ENCODE data around the gene TEX11. TPM values are rescaled to one million over a fixed set of nuclear protein-coding genes. Genes with fewer than 3 reads are reported as not detected.

TEX11 gene
- total and polyA plus RNA-seq, 2 of the 13 experiments (the other 11 are each of a cell fraction or from before 2014, with no cell fraction given): not detected

DNA sequence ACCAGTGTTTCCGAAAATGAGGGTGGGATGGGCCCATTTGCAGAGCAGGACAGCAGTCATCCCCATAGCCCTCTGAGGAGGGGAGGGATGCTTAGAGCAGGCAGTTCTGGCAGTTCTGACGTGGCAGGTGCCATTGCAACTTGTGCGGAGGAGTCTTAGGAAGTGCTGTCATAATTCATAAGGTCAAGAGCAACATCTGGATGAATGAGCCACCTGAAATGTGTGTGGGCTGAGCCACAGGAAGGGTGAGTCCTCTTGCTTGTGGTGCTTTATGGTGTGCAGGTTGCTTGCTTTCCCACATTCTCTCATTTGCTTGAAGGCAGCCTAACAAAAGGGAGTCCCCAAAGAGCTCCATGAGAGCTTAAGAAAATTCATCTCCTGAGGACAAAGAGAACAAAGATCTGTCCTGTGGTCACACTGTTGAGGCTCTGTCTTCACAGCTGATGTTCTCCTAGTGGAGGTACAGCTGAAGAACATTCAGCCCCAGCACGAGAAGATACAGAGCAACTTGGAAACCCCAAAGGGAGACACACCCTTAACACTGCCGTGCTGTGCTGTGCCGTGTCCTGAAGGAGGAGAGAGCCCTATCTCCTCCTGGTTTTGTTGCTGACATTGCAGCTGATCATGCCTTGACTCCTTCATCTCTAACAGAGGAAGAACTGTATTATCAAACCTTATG is 403.6 kb downstream of the TEX11 start (continued):
- TF ChIP-seq SATB2 (CRISPR knock-in tag; IDR thresholded peaks at IDR 0.05) (no peak), BRCA1 (CRISPR knock-in tag; IDR thresholded peaks at IDR 0.05) (no peak)

DNA sequence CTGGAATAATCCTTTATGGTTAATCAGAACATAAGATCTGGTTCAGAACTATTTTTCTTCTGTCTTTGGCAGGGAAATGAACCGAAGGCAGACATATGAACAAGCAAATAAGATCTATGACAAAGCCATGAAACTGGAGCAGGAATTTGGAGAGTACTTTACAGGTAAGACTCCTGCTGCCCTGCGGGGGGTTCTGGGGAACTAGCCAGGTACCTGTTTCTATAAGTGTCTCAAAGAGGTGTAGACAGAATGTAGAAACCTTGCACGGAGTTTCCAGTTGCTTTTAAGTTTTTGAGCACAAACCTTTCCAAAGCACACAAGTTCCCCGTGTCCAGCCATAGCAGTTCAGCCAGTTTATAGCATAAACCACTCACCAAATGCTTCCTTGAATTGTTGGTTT is 407.7 kb downstream of the TEX11 start:
- no peak overlapping the region for H3K4me3 ChIP-seq (replicated peaks in 1 of 3; ENCODE audit: insufficient read depth in 1 of 3, low read depth in 2 of 3, low read length in 3 of 3)
- WGBS (ENCODE audit: low lambda C conversion rate): 94% methylated on average over 3 of the region's 4 CpGs
- no peak for ATAC-seq
- TF ChIP-seq ZNF616 (CRISPR knock-in tag; IDR thresholded peaks at IDR 0.05; ENCODE audit: low read depth) (no peak), CENPT (CRISPR knock-in tag; IDR thresholded peaks at IDR 0.05; ENCODE audit: low read depth) (no peak), ELF1 (CRISPR knock-in tag; IDR thresholded peaks at IDR 0.05) (no peak), MED8 (CRISPR knock-in tag; IDR thresholded peaks at IDR 0.05; ENCODE audit: insufficient replicate concordance) (no peak), STAG1 (CRISPR knock-in tag; IDR thresholded peaks at IDR 0.05) (no peak), ZNF430 (CRISPR knock-in tag; IDR thresholded peaks at IDR 0.05) (no peak), NR2F1 (CRISPR knock-in tag; IDR thresholded peaks at IDR 0.05) (no peak), PITX1 (CRISPR knock-in tag; IDR thresholded peaks at IDR 0.05) (no peak)
- TF ChIP-seq, protein P1, sequence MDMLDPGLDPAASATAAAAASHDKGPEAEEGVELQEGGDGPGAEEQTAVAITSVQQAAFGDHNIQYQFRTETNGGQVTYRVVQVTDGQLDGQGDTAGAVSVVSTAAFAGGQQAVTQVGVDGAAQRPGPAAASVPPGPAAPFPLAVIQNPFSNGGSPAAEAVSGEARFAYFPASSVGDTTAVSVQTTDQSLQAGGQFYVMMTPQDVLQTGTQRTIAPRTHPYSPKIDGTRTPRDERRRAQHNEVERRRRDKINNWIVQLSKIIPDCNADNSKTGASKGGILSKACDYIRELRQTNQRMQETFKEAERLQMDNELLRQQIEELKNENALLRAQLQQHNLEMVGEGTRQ (IDR thresholded peaks at IDR 0.05; ENCODE audit: low read depth, low read length): no peak
- TF ChIP-seq, protein P1 (CRISPR knock-in tag; IDR thresholded peaks at IDR 0.05; ENCODE audit: borderline replicate concordance): no peak
- TF ChIP-seq, protein P2, sequence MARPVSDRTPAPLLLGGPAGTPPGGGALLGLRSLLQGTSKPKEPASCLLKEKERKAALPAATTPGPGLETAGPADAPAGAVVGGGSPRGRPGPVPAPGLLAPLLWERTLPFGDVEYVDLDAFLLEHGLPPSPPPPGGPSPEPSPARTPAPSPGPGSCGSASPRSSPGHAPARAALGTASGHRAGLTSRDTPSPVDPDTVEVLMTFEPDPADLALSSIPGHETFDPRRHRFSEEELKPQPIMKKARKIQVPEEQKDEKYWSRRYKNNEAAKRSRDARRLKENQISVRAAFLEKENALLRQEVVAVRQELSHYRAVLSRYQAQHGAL (CRISPR knock-in tag; IDR thresholded peaks at IDR 0.05; ENCODE audit: not compliant biosample characterization): no peak
- TF ChIP-seq, protein P3, sequence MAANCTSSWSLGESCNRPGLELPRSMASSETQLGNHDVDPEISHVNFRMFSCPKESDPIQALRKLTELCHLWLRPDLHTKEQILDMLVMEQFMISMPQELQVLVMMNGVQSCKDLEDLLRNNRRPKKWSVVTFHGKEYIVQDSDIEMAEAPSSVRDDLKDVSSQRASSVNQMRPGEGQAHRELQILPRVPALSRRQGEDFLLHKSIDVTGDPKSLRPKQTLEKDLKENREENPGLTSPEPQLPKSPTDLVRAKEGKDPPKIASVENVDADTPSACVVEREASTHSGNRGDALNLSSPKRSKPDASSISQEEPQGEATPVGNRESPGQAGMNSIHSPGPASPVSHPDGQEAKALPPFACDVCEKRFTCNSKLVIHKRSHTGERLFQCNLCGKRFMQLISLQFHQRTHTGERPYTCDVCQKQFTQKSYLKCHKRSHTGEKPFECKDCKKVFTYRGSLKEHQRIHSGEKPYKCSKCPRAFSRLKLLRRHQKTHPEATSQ (CRISPR knock-in tag; IDR thresholded peaks at IDR 0.05; ENCODE audit: borderline replicate concordance): no peak
- TF ChIP-seq, protein P4, sequence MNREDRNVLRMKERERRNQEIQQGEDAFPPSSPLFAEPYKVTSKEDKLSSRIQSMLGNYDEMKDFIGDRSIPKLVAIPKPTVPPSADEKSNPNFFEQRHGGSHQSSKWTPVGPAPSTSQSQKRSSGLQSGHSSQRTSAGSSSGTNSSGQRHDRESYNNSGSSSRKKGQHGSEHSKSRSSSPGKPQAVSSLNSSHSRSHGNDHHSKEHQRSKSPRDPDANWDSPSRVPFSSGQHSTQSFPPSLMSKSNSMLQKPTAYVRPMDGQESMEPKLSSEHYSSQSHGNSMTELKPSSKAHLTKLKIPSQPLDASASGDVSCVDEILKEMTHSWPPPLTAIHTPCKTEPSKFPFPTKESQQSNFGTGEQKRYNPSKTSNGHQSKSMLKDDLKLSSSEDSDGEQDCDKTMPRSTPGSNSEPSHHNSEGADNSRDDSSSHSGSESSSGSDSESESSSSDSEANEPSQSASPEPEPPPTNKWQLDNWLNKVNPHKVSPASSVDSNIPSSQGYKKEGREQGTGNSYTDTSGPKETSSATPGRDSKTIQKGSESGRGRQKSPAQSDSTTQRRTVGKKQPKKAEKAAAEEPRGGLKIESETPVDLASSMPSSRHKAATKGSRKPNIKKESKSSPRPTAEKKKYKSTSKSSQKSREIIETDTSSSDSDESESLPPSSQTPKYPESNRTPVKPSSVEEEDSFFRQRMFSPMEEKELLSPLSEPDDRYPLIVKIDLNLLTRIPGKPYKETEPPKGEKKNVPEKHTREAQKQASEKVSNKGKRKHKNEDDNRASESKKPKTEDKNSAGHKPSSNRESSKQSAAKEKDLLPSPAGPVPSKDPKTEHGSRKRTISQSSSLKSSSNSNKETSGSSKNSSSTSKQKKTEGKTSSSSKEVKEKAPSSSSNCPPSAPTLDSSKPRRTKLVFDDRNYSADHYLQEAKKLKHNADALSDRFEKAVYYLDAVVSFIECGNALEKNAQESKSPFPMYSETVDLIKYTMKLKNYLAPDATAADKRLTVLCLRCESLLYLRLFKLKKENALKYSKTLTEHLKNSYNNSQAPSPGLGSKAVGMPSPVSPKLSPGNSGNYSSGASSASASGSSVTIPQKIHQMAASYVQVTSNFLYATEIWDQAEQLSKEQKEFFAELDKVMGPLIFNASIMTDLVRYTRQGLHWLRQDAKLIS (CRISPR knock-in tag; IDR thresholded peaks at IDR 0.05): no peak

More for the DNA sequence above, 407.7 kb downstream of the TEX11 start:
- in situ Hi-C loops (cut with HindIII; ENCODE audit: extremely low pct_ligation_motif_present, low pct_unique_long_range_greater_than_20kb) (no loop called here), intact Hi-C loops (cut with micrococcal nuclease; ENCODE audit: unreplicated experiment) (no loop called here)
- Histone ChIP-seq H3K27ac (ENCODE audit: extremely low read length, insufficient read depth, low read length) (no peak overlapping the region), H3K9ac (ENCODE audit: insufficient read depth, low read depth, low read length) (no peak overlapping the region), H3K36me3 (replicated peaks in 1 of 2; ENCODE audit: control insufficient read depth in 1 of 2, insufficient read depth in 2 of 2, low read length in 2 of 2) (peaks cover 0 to 5% of the 10 kb centered on the region in 2 experiments; a peak in 1 of 5 replicates), H3K4me1 (ENCODE audit: insufficient read depth, low read length) (no peaks in the 10 kb centered on the region), H3K27me3 (ENCODE audit: control insufficient read depth in 1 of 2, insufficient read depth in 2 of 2, low read length in 2 of 2) (no peaks in the 10 kb centered on the region), H3K4me2 (ENCODE audit: low read depth, low read length) (no peak overlapping the region), H3K9me3 (ENCODE audit: low read length) (no peaks in the 10 kb centered on the region), H3K79me2 (ENCODE audit: insufficient read depth, low read length) (no peaks in the 10 kb centered on the region), H2AFZ (ENCODE audit: low read length) (no peak overlapping the region), H4K20me1 (ENCODE audit: insufficient read depth, low read length) (no peaks in the 10 kb centered on the region)
- CTCF ChIA-PET (ENCODE audit: low intra/inter-chr PET ratio, low total read pairs): no interaction called here
- POLR2A ChIA-PET: no interaction called here
- FAIRE-seq (no peak), DNase-seq (ENCODE audit: low spot score) (no peak)
- BruUV-seq (replicated peaks): no TSS peak
